Measurements from ENCODE around the gene CALHM4.

Gene CALHM4

GRCh38 chr6:116550796-116551195 is 2.8 kb upstream of the CALHM4 start:
- H3K27me3 ChIP-seq (ENCODE audit: low read length) = no peaks in the 10 kb centered on the region
- no peaks in the 10 kb centered on the region for H3K79me2 ChIP-seq (ENCODE audit: insufficient read depth, low read length)
- no peaks in the 10 kb centered on the region for H3K9me2 ChIP-seq (replicated peaks; ENCODE audit: insufficient read depth, low read length)
- no peaks in the 10 kb centered on the region for H3F3A ChIP-seq (ENCODE audit: insufficient read depth)
- H4K20me1 ChIP-seq (ENCODE audit: low read depth, low read length) = no peaks in the 10 kb centered on the region
- TF ChIP-seq, protein P1, sequence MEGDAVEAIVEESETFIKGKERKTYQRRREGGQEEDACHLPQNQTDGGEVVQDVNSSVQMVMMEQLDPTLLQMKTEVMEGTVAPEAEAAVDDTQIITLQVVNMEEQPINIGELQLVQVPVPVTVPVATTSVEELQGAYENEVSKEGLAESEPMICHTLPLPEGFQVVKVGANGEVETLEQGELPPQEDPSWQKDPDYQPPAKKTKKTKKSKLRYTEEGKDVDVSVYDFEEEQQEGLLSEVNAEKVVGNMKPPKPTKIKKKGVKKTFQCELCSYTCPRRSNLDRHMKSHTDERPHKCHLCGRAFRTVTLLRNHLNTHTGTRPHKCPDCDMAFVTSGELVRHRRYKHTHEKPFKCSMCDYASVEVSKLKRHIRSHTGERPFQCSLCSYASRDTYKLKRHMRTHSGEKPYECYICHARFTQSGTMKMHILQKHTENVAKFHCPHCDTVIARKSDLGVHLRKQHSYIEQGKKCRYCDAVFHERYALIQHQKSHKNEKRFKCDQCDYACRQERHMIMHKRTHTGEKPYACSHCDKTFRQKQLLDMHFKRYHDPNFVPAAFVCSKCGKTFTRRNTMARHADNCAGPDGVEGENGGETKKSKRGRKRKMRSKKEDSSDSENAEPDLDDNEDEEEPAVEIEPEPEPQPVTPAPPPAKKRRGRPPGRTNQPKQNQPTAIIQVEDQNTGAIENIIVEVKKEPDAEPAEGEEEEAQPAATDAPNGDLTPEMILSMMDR (IDR thresholded peaks at IDR 0.05; ENCODE audit: insufficient read depth, low read length, poor library complexity, severe bottlenecking) = no peak
- TF ChIP-seq EZH2phosphoT487 (conservative IDR thresholded peaks at IDR 0.05; ENCODE audit: low read length) = no peak
- H3K36me3 ChIP-seq (ENCODE audit: low read length) = no peaks in the 10 kb centered on the region
- no peak overlapping the region for H3K9ac ChIP-seq (ENCODE audit: low read length)
- no peak overlapping the region for H2AFZ ChIP-seq (ENCODE audit: low read depth, low read length, severe bottlenecking)
- H3K4me3 ChIP-seq (ENCODE audit: insufficient read depth, low read length, poor library complexity, severe bottlenecking) = no peak overlapping the region
- no peak overlapping the region for H3K4me2 ChIP-seq (ENCODE audit: low read depth, low read length, poor library complexity, severe bottlenecking)
- H3K27ac ChIP-seq (ENCODE audit: low read depth, low read length) = no peak overlapping the region
- no peaks in the 10 kb centered on the region for H3K9me3 ChIP-seq (ENCODE audit: insufficient read depth, low read length)

GRCh38 chr6:116556065-116556464 is 2.5 kb downstream of the CALHM4 start:
- Histone ChIP-seq H3K4me3 (ENCODE audit: insufficient read depth, low read length, poor library complexity, severe bottlenecking) (no peak overlapping the region), H3F3A (ENCODE audit: insufficient read depth) (no peaks in the 10 kb centered on the region), H3K27ac (ENCODE audit: low read depth, low read length) (no peak overlapping the region), H3K9me2 (replicated peaks; ENCODE audit: insufficient read depth, low read length) (no peaks in the 10 kb centered on the region), H3K79me2 (ENCODE audit: insufficient read depth, low read length) (no peaks in the 10 kb centered on the region), H3K9me3 (ENCODE audit: insufficient read depth, low read length) (no peaks in the 10 kb centered on the region), H3K27me3 (ENCODE audit: low read length) (no peaks in the 10 kb centered on the region), H3K4me2 (ENCODE audit: low read depth, low read length, poor library complexity, severe bottlenecking) (no peak overlapping the region), H2AFZ (ENCODE audit: low read depth, low read length, severe bottlenecking) (no peak overlapping the region), H4K20me1 (ENCODE audit: low read depth, low read length) (no peaks in the 10 kb centered on the region), H3K9ac (ENCODE audit: low read length) (no peak overlapping the region), H3K36me3 (ENCODE audit: low read length) (no peaks in the 10 kb centered on the region)
- no peak for TF ChIP-seq EZH2phosphoT487 (conservative IDR thresholded peaks at IDR 0.05; ENCODE audit: low read length)
- TF ChIP-seq, protein P1 (IDR thresholded peaks at IDR 0.05; ENCODE audit: insufficient read depth, low read length, poor library complexity, severe bottlenecking) = no peak

DNA sequence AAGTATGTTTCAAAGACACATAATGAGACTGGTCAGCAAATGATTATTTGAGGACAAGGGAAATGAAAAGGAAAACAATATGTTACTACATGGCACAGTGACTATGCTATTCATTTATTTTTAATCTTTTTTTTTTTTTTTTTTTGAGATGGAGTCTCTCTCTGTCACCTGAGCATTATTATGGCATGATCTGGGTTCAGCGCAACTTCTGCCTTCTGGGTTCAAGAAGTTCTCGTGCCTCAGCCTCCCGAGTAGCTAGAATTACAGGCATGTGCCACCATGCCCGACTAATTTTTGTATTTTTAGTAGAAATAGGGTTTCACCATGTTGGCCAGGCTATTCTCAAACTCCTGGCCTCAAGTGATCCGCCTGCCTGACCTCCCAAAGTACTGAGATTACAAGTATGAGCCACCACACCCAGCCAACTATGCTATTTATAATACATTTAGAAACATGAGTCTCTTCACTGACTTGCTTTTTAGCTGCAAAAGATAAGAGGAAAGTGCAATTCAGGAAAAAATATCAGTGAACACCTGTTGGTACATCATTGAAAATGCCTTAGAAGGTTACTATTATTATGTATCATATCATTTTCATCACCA is 3.4 kb downstream of the CALHM4 start:
- no peaks in the 10 kb centered on the region for H4K20me1 ChIP-seq (ENCODE audit: low read depth, low read length)
- no peaks in the 10 kb centered on the region for H3K9me2 ChIP-seq (replicated peaks; ENCODE audit: insufficient read depth, low read length)
- no peak overlapping the region for H3K27ac ChIP-seq (ENCODE audit: low read depth, low read length)
- no peak overlapping the region for H2AFZ ChIP-seq (ENCODE audit: low read depth, low read length, severe bottlenecking)
- no peak overlapping the region for H3K4me3 ChIP-seq (ENCODE audit: insufficient read depth, low read length, poor library complexity, severe bottlenecking)
- H3K9ac ChIP-seq (ENCODE audit: low read length) = no peak overlapping the region
- no peak overlapping the region for H3K4me2 ChIP-seq (ENCODE audit: low read depth, low read length, poor library complexity, severe bottlenecking)
- H3K9me3 ChIP-seq (ENCODE audit: insufficient read depth, low read length) = no peaks in the 10 kb centered on the region
- no peaks in the 10 kb centered on the region for H3K79me2 ChIP-seq (ENCODE audit: insufficient read depth, low read length)
- no peak for TF ChIP-seq EZH2phosphoT487 (conservative IDR thresholded peaks at IDR 0.05; ENCODE audit: low read length)
- TF ChIP-seq, protein P1 (IDR thresholded peaks at IDR 0.05; ENCODE audit: insufficient read depth, low read length, poor library complexity, severe bottlenecking) = no peak
- H3K27me3 ChIP-seq (ENCODE audit: low read length) = no peaks in the 10 kb centered on the region
- no peaks in the 10 kb centered on the region for H3K36me3 ChIP-seq (ENCODE audit: low read length)
- no peaks in the 10 kb centered on the region for H3F3A ChIP-seq (ENCODE audit: insufficient read depth)

Data from SU-DHL-6 (cell line).